Measurements from ENCODE around the gene RETREG3.
"Not testable (repeated sequence)": the region's sequence is repeated elsewhere in the genome, so short reads cannot be mapped to it uniquely, and the experiment has no call there.

Gene RETREG3

GRCh38 chr17:42632949-42633444, 23.8 kb upstream of the RETREG3 start:
- Histone ChIP-seq H3K9ac (ENCODE audit: low read depth in 1 of 2, low read length in 2 of 2) (no peak overlapping the region), H3K27me3 (ENCODE audit: control insufficient read depth in 1 of 2, insufficient read depth in 2 of 2, low read length in 2 of 2) (no peaks in the 10 kb centered on the region), H3K36me3 (ENCODE audit: control insufficient read depth in 1 of 2, insufficient read depth in 2 of 2, low read length in 2 of 2) (no peaks in the 10 kb centered on the region), H3K27ac (ENCODE audit: low read depth, low read length) (peak overlapping the region; percentile 67), H3K4me3 (ENCODE audit: low read depth in 1 of 2, low read length in 2 of 2) (no peak overlapping the region), H3K9me3 (ENCODE audit: control insufficient read depth in 1 of 2, low read length in 2 of 2) (no peaks in the 10 kb centered on the region), H3K4me1 (ENCODE audit: control insufficient read depth in 1 of 2, insufficient read depth in 2 of 2, low read length in 2 of 2) (no peaks in the 10 kb centered on the region)

- Histone ChIP-seq H3K36me3 (ENCODE audit: control insufficient read depth in 1 of 2, insufficient read depth in 2 of 2, low read length in 2 of 2) (no peaks in the 10 kb centered on the region), H3K9ac (ENCODE audit: low read depth in 1 of 2, low read length in 2 of 2) (no peak overlapping the region), H3K9me3 (ENCODE audit: control insufficient read depth in 1 of 2, low read length in 2 of 2) (no peaks in the 10 kb centered on the region), H3K27ac (ENCODE audit: low read depth, low read length) (no peak overlapping the region), H3K4me1 (ENCODE audit: control insufficient read depth in 1 of 2, insufficient read depth in 2 of 2, low read length in 2 of 2) (peaks cover 0 to 1% of the 10 kb centered on the region in 2 donors), H3K27me3 (ENCODE audit: control insufficient read depth in 1 of 2, insufficient read depth in 2 of 2, low read length in 2 of 2) (no peaks in the 10 kb centered on the region), H3K4me3 (ENCODE audit: low read depth in 1 of 2, low read length in 2 of 2) (no peak overlapping the region)
Observed at GRCh38 chr17:42629411-42630009, 20.3 kb upstream of the RETREG3 start.

GRCh38 chr17:42627032-42627764, 18.0 kb upstream of the RETREG3 start:
- H3K9me3 ChIP-seq (ENCODE audit: control insufficient read depth in 1 of 2, low read length in 2 of 2); H3K27me3 ChIP-seq (ENCODE audit: control insufficient read depth in 1 of 2, insufficient read depth in 2 of 2, low read length in 2 of 2); H3K4me3 ChIP-seq (ENCODE audit: low read depth in 1 of 2, low read length in 2 of 2); H3K36me3 ChIP-seq (ENCODE audit: control insufficient read depth in 1 of 2, insufficient read depth in 2 of 2, low read length in 2 of 2); H3K27ac ChIP-seq (ENCODE audit: low read depth, low read length); H3K9ac ChIP-seq (ENCODE audit: low read depth in 1 of 2, low read length in 2 of 2): not testable (repeated sequence)
- H3K4me1 ChIP-seq (ENCODE audit: control insufficient read depth in 1 of 2, insufficient read depth in 2 of 2, low read length in 2 of 2) = peaks cover 5 to 11% of the 10 kb centered on the region in 2 donors

GRCh38 chr17:42623732-42624596, 14.8 kb upstream of the RETREG3 start:
- H3K4me1 ChIP-seq (ENCODE audit: control insufficient read depth in 1 of 2, insufficient read depth in 2 of 2, low read length in 2 of 2) = peaks cover 12 to 14% of the 10 kb centered on the region in 2 donors
- no peaks in the 10 kb centered on the region for H3K9me3 ChIP-seq (ENCODE audit: control insufficient read depth in 1 of 2, low read length in 2 of 2)
- H3K9ac ChIP-seq (ENCODE audit: low read depth in 1 of 2, low read length in 2 of 2) = peak overlapping the region in 1 of 2 donors; percentile 36
- H3K36me3 ChIP-seq (ENCODE audit: control insufficient read depth in 1 of 2, insufficient read depth in 2 of 2, low read length in 2 of 2) = no peaks in the 10 kb centered on the region
- H3K4me3 ChIP-seq (ENCODE audit: low read depth in 1 of 2, low read length in 2 of 2) = peak overlapping the region in 1 of 2 donors; percentile 12
- peak overlapping the region; percentile 67 for H3K27ac ChIP-seq (ENCODE audit: low read depth, low read length)
- H3K27me3 ChIP-seq (ENCODE audit: control insufficient read depth in 1 of 2, insufficient read depth in 2 of 2, low read length in 2 of 2) = no peaks in the 10 kb centered on the region

GRCh38 chr17:42623271-42623670, 14.1 kb upstream of the RETREG3 start:
- Histone ChIP-seq H3K4me1 (ENCODE audit: control insufficient read depth in 1 of 2, insufficient read depth in 2 of 2, low read length in 2 of 2) (peaks cover 18 to 21% of the 10 kb centered on the region in 2 donors), H3K9ac (ENCODE audit: low read depth in 1 of 2, low read length in 2 of 2) (no peak overlapping the region), H3K4me3 (ENCODE audit: low read depth in 1 of 2, low read length in 2 of 2) (no peak overlapping the region), H3K27me3 (ENCODE audit: control insufficient read depth in 1 of 2, insufficient read depth in 2 of 2, low read length in 2 of 2) (no peaks in the 10 kb centered on the region), H3K27ac (ENCODE audit: low read depth, low read length) (no peak overlapping the region), H3K36me3 (ENCODE audit: control insufficient read depth in 1 of 2, insufficient read depth in 2 of 2, low read length in 2 of 2) (no peaks in the 10 kb centered on the region), H3K9me3 (ENCODE audit: control insufficient read depth in 1 of 2, low read length in 2 of 2) (no peaks in the 10 kb centered on the region)

GRCh38 chr17:42621987-42622386, 12.8 kb upstream of the RETREG3 start:
- not testable (repeated sequence) for H3K9ac ChIP-seq (ENCODE audit: low read depth in 1 of 2, low read length in 2 of 2); H3K4me3 ChIP-seq (ENCODE audit: low read depth in 1 of 2, low read length in 2 of 2); H3K27me3 ChIP-seq (ENCODE audit: control insufficient read depth in 1 of 2, insufficient read depth in 2 of 2, low read length in 2 of 2); H3K36me3 ChIP-seq (ENCODE audit: control insufficient read depth in 1 of 2, insufficient read depth in 2 of 2, low read length in 2 of 2); H3K27ac ChIP-seq (ENCODE audit: low read depth, low read length); H3K9me3 ChIP-seq (ENCODE audit: control insufficient read depth in 1 of 2, low read length in 2 of 2)
- peaks cover 20 to 22% of the 10 kb centered on the region in 2 donors for H3K4me1 ChIP-seq (ENCODE audit: control insufficient read depth in 1 of 2, insufficient read depth in 2 of 2, low read length in 2 of 2)

- Histone ChIP-seq H3K9me3 (ENCODE audit: control insufficient read depth in 1 of 2, low read length in 2 of 2) (no peaks in the 10 kb centered on the region), H3K4me3 (ENCODE audit: low read depth in 1 of 2, low read length in 2 of 2) (peak overlapping the region; percentile 3 to 55), H3K9ac (ENCODE audit: low read depth in 1 of 2, low read length in 2 of 2) (peak overlapping the region; percentile 10 to 51), H3K36me3 (ENCODE audit: control insufficient read depth in 1 of 2, insufficient read depth in 2 of 2, low read length in 2 of 2) (peaks cover 9 to 25% of the 10 kb centered on the region in 2 donors), H3K27ac (ENCODE audit: low read depth, low read length) (peak overlapping the region; percentile 25), H3K4me1 (ENCODE audit: control insufficient read depth in 1 of 2, insufficient read depth in 2 of 2, low read length in 2 of 2) (peaks cover 14 to 17% of the 10 kb centered on the region in 2 donors), H3K27me3 (ENCODE audit: control insufficient read depth in 1 of 2, insufficient read depth in 2 of 2, low read length in 2 of 2) (no peaks in the 10 kb centered on the region)
Observed at GRCh38 chr17:42618442-42619150, 9.4 kb upstream of the RETREG3 start.

GRCh38 chr17:42617956-42618431, 8.8 kb upstream of the RETREG3 start:
- H3K9ac ChIP-seq (ENCODE audit: low read depth in 1 of 2, low read length in 2 of 2) = peak overlapping the region in 1 of 2 donors; percentile 51
- peaks cover 10 to 30% of the 10 kb centered on the region in 2 donors for H3K36me3 ChIP-seq (ENCODE audit: control insufficient read depth in 1 of 2, insufficient read depth in 2 of 2, low read length in 2 of 2)
- no peak overlapping the region for H3K27ac ChIP-seq (ENCODE audit: low read depth, low read length)
- H3K4me1 ChIP-seq (ENCODE audit: control insufficient read depth in 1 of 2, insufficient read depth in 2 of 2, low read length in 2 of 2) = peaks cover 11 to 16% of the 10 kb centered on the region in 2 donors
- H3K4me3 ChIP-seq (ENCODE audit: low read depth in 1 of 2, low read length in 2 of 2) = no peak overlapping the region
- H3K27me3 ChIP-seq (ENCODE audit: control insufficient read depth in 1 of 2, insufficient read depth in 2 of 2, low read length in 2 of 2) = no peaks in the 10 kb centered on the region
- no peaks in the 10 kb centered on the region for H3K9me3 ChIP-seq (ENCODE audit: control insufficient read depth in 1 of 2, low read length in 2 of 2)

GRCh38 chr17:42613699-42614295, 4.6 kb upstream of the RETREG3 start:
- Histone ChIP-seq H3K27me3 (ENCODE audit: control insufficient read depth in 1 of 2, insufficient read depth in 2 of 2, low read length in 2 of 2) (no peaks in the 10 kb centered on the region), H3K27ac (ENCODE audit: low read depth, low read length) (no peak overlapping the region), H3K4me3 (ENCODE audit: low read depth in 1 of 2, low read length in 2 of 2) (no peak overlapping the region), H3K9me3 (ENCODE audit: control insufficient read depth in 1 of 2, low read length in 2 of 2) (no peaks in the 10 kb centered on the region), H3K9ac (ENCODE audit: low read depth in 1 of 2, low read length in 2 of 2) (no peak overlapping the region), H3K36me3 (ENCODE audit: control insufficient read depth in 1 of 2, insufficient read depth in 2 of 2, low read length in 2 of 2) (peaks cover 15 to 41% of the 10 kb centered on the region in 2 donors), H3K4me1 (ENCODE audit: control insufficient read depth in 1 of 2, insufficient read depth in 2 of 2, low read length in 2 of 2) (peaks cover 11% of the 10 kb centered on the region in 2 donors)

Data from duodenal mucosa (tissue), 2 donors.